Uterus (tissue), 2 donors: ENCODE data around the gene MACROH2A1.

Source experiments
- CTCF ChIP-seq, 4 experiments: fragments of 200-600 bp in 2 of 4; fragments of 450-650 bp in 2 of 4; sonication (generic) in 2 of 4; IDR thresholded peaks; one replicate each; pipeline ENCODE4 v1.5.1; 2016 to 2019; ENCODE audit warnings: antibody characterized with exemption in 4 of 4, mild to moderate bottlenecking in 2 of 4, moderate library complexity in 1 of 4
- POLR2A ChIP-seq, 2 donors: fragments of 450-650 bp; IDR thresholded peaks; one replicate each; pipeline ENCODE4 v1.6.1; 2016; ENCODE audit warnings: antibody characterized with exemption in 2 of 2, mild to moderate bottlenecking in 1 of 2, moderate library complexity in 1 of 2

- no peak for TF ChIP-seq POLR2A (IDR thresholded peaks at IDR 0.05)
- TF ChIP-seq CTCF (IDR thresholded peaks at IDR 0.05): no peak
Observed at GRCh38 chr5:135322271-135322670, 76.8 kb downstream of the MACROH2A1 start.
